A549 (cell line): Measurements from ENCODE around the gene D2HGDH.

Experiments used
- CTCF ChIP-seq: fragments of >200 bp; sonication (Bioruptor Twin); formaldehyde crosslinking; IDR thresholded peaks from 3 replicates; pipeline ENCODE4 v1.5.1; 2016
- EP300 ChIP-seq, 2 experiments: fragments of >200 bp; sonication (Bioruptor Twin); formaldehyde crosslinking; IDR thresholded peaks; 2 replicates in 1 of 2; 3 replicates in 1 of 2; pipeline ENCODE4 v1.6.1; 2016 to 2017
- HDAC2 ChIP-seq: fragments of 200-600 bp; sonication (generic); IDR thresholded peaks from 2 replicates; pipeline ENCODE4 v1.6.1; 2016
- KDM1A ChIP-seq: fragments of 200-600 bp; sonication (generic); IDR thresholded peaks from 2 replicates; pipeline ENCODE4 v1.6.1; 2016; ENCODE audit warnings: low read depth, mild to moderate bottlenecking
- NR3C1 ChIP-seq: fragments of >200 bp; sonication (Bioruptor Twin); formaldehyde crosslinking; IDR thresholded peaks from 3 replicates; pipeline ENCODE4 v1.6.1; 2017
- POLR2A ChIP-seq: IDR thresholded peaks from 2 replicates; pipeline ENCODE4 v1.6.1; 2012; ENCODE audit warnings: mild to moderate bottlenecking, low read length
- RAD21 ChIP-seq, 2 experiments: fragments of >200 bp in 1 of 2; sonication (Bioruptor Twin) in 1 of 2; formaldehyde crosslinking in 1 of 2; IDR thresholded peaks in 1 of 2; conservative IDR thresholded peaks in 1 of 2; 2 replicates in 1 of 2; 3 replicates in 1 of 2; pipeline ENCODE4 v1.6.1; 2012 to 2018; ENCODE audit warnings: inconsistent platforms in 1 of 2
- SREBF2 ChIP-seq: fragments of 450-650 bp; IDR thresholded peaks from 2 replicates; pipeline ENCODE4 v1.6.1; 2014; ENCODE audit warnings: mild to moderate bottlenecking, moderate library complexity
- ZC3H11A ChIP-seq: fragments of 450-650 bp; IDR thresholded peaks from 2 replicates; pipeline ENCODE4 v1.6.1; 2014; ENCODE audit warnings: antibody characterized with exemption, mild to moderate bottlenecking

DNA sequence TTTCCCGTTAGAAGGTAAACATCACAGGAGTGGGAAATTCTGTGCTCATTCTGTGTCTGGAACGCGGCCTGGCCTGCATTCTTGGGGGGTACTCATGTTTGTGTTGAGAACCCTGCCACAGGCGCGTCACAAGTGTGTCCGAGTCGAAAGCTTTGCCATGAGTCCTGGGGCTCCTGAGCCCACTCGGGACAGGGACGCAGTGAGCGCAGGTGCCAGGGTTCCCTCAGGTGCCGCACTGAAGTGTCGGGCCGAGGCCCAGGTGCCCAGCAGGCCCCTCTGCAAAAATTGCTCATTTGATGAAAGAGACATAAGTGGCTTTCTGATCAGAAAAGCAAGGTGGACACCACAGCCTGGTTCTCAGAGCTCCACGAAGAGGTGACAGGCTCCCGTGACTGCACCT lies 4.7 kb downstream of the D2HGDH start:
- TF ChIP-seq CTCF: no peak
- no peak for TF ChIP-seq POLR2A
- TF ChIP-seq NR3C1: no peak
- no peak for TF ChIP-seq RAD21 (conservative IDR thresholded peaks at IDR 0.05 in 1 of 2, IDR thresholded peaks at IDR 0.05 in 1 of 2)
- no peak for TF ChIP-seq SREBF2
- TF ChIP-seq HDAC2: no peak
- no peak for TF ChIP-seq KDM1A
- TF ChIP-seq EP300 (IDR thresholded peaks at IDR 0.05): no peak
- no peak for TF ChIP-seq ZC3H11A
